Peyer's patch (tissue), 4 donors: ENCODE data around the gene NRXN3. TPM values are rescaled to one million over a fixed set of nuclear protein-coding genes. Genes with fewer than 3 reads are reported as not detected.
A peak's percentile ranks its signal among the peaks of the same experiment; 100 is the strongest.

Experiments used
- DNase-seq, 3 donors: peaks; one replicate each; pipeline ENCODE4 v3.0.0-alpha.2; 2017 to 2019
- H3K27ac ChIP-seq, 4 donors: fragments of 200-600 bp; sonication (generic); one replicate each; pipeline ENCODE4 v1.5.1; 2016 to 2019
- H3K27me3 ChIP-seq, 2 donors: fragments of 200-600 bp; sonication (generic); one replicate each; pipeline ENCODE4 v1.5.1; 2019
- H3K36me3 ChIP-seq, 3 donors: fragments of 200-600 bp; sonication (generic); one replicate each; pipeline ENCODE4 v1.5.1; 2016 to 2019
- H3K4me1 ChIP-seq, 4 donors: fragments of 200-600 bp; sonication (generic); one replicate each; pipeline ENCODE4 v1.5.1; 2016 to 2019
- H3K4me3 ChIP-seq, 4 donors: fragments of 200-600 bp; sonication (generic); 1 replicate in 3 of 4; 2 replicates in 1 of 4; pipeline ENCODE4 v1.5.1; 2016 to 2019; ENCODE audit warnings: mild to moderate bottlenecking in 1 of 4
- H3K9me3 ChIP-seq, 4 donors: fragments of 200-600 bp; sonication (generic); one replicate each; pipeline ENCODE4 v1.5.1; 2016 to 2019; ENCODE audit warnings: mild to moderate bottlenecking in 1 of 4
- CTCF ChIP-seq, 6 experiments: fragments of 450-650 bp in 4 of 6; fragments of 200-600 bp in 2 of 6; sonication (generic) in 1 of 6; IDR thresholded peaks; one replicate each; pipeline ENCODE4 v1.5.1; 2017 to 2019; ENCODE audit warnings: antibody characterized with exemption in 6 of 6, mild to moderate bottlenecking in 3 of 6, moderate library complexity in 1 of 6
- POLR2A ChIP-seq, 2 donors: fragments of 450-650 bp; IDR thresholded peaks; one replicate each; pipeline ENCODE4 v1.5.1; 2017; ENCODE audit warnings: antibody characterized with exemption in 2 of 2, mild to moderate bottlenecking in 2 of 2, moderate library complexity in 2 of 2
- total RNA-seq, 4 donors: library from RNA; depleted of rRNA; stranded (reverse); fragments of >200 nt; gene quantifications; one replicate each; pipeline ENCODE4 v1.1.0, GENCODE V29; 2016

Gene NRXN3
- total RNA-seq, 4 donors from 2014 or later = 1.6 to 10.2 (median 4.4) TPM

GRCh38 chr14:78992867-78993266 lies 822.7 kb downstream of the NRXN3 start:
- DNase-seq = no peak
- TF ChIP-seq POLR2A (IDR thresholded peaks at IDR 0.05) (no peak), CTCF (IDR thresholded peaks at IDR 0.05) (no peak)
- H3K9me3 ChIP-seq = no peaks in the 10 kb centered on the region
- H3K4me3 ChIP-seq = no peak overlapping the region
- H3K27ac ChIP-seq = no peak overlapping the region
- no peaks in the 10 kb centered on the region for H3K36me3 ChIP-seq
- H3K27me3 ChIP-seq = no peaks in the 10 kb centered on the region
- H3K4me1 ChIP-seq = no peaks in the 10 kb centered on the region

GRCh38 chr14:78997811-78998210 lies 827.6 kb downstream of the NRXN3 start:
- no peak for DNase-seq
- Histone ChIP-seq H3K4me3 (no peak overlapping the region), H3K9me3 (no peaks in the 10 kb centered on the region), H3K4me1 (no peaks in the 10 kb centered on the region), H3K27me3 (no peaks in the 10 kb centered on the region), H3K36me3 (no peaks in the 10 kb centered on the region), H3K27ac (no peak overlapping the region)
- no peak for TF ChIP-seq CTCF (IDR thresholded peaks at IDR 0.05)
- TF ChIP-seq POLR2A (IDR thresholded peaks at IDR 0.05) = no peak

- no peaks in the 10 kb centered on the region for H3K9me3 ChIP-seq
- H3K4me1 ChIP-seq = no peaks in the 10 kb centered on the region
- no peak for DNase-seq
- no peak overlapping the region for H3K4me3 ChIP-seq
- no peak for TF ChIP-seq POLR2A (IDR thresholded peaks at IDR 0.05)
- H3K27ac ChIP-seq = no peak overlapping the region
- no peaks in the 10 kb centered on the region for H3K36me3 ChIP-seq
- no peaks in the 10 kb centered on the region for H3K27me3 ChIP-seq
Observed at GRCh38 chr14:79009286-79009685, 839.1 kb downstream of the NRXN3 start.

GRCh38 chr14:79011091-79011919 lies 841.1 kb downstream of the NRXN3 start:
- H3K27ac ChIP-seq = no peak overlapping the region
- no peaks in the 10 kb centered on the region for H3K27me3 ChIP-seq
- H3K9me3 ChIP-seq = no peaks in the 10 kb centered on the region
- no peaks in the 10 kb centered on the region for H3K36me3 ChIP-seq
- TF ChIP-seq CTCF (IDR thresholded peaks at IDR 0.05) (peak in 3 of 6 experiments; percentile 21 to 39 (median 37)), POLR2A (IDR thresholded peaks at IDR 0.05) (no peak)
- no peak overlapping the region for H3K4me3 ChIP-seq
- DNase-seq = no peak
- H3K4me1 ChIP-seq = no peaks in the 10 kb centered on the region

GRCh38 chr14:79011920-79012204 lies 841.7 kb downstream of the NRXN3 start:
- no peak for TF ChIP-seq CTCF (IDR thresholded peaks at IDR 0.05)
- no peak for TF ChIP-seq POLR2A (IDR thresholded peaks at IDR 0.05)
- H3K4me1 ChIP-seq = no peaks in the 10 kb centered on the region
- H3K27me3 ChIP-seq = no peaks in the 10 kb centered on the region
- no peak overlapping the region for H3K4me3 ChIP-seq
- H3K27ac ChIP-seq = no peak overlapping the region
- no peaks in the 10 kb centered on the region for H3K36me3 ChIP-seq
- DNase-seq = no peak
- H3K9me3 ChIP-seq = no peaks in the 10 kb centered on the region

- H3K36me3 ChIP-seq = no peaks in the 10 kb centered on the region
- no peak for DNase-seq
- no peaks in the 10 kb centered on the region for H3K4me1 ChIP-seq
- H3K27ac ChIP-seq = no peak overlapping the region
- H3K9me3 ChIP-seq = no peaks in the 10 kb centered on the region
- no peak overlapping the region for H3K4me3 ChIP-seq
- H3K27me3 ChIP-seq = no peaks in the 10 kb centered on the region
- TF ChIP-seq POLR2A (IDR thresholded peaks at IDR 0.05) (no peak), CTCF (IDR thresholded peaks at IDR 0.05) (no peak)
Observed at GRCh38 chr14:79016828-79017505, 846.8 kb downstream of the NRXN3 start.
